K562 (cell line): ENCODE measurements around the gene ARL2. TPM values are rescaled to one million over a fixed set of nuclear protein-coding genes. Genes with fewer than 3 reads are reported as not detected.

Experiments used
- BHLHE40 ChIP-seq: IDR thresholded peaks from 2 replicates; pipeline ENCODE4 v1.6.1; 2011; ENCODE audit warnings: low read length, improper control_type of control experiment
- DPF2 ChIP-seq: fragments of 450-650 bp; IDR thresholded peaks from 2 replicates; pipeline ENCODE4 v1.6.1; 2016
- ETV6 ChIP-seq, 3 experiments: fragments of 150-350 bp in 1 of 3; sonication (generic) in 1 of 3; formaldehyde crosslinking in 1 of 3; IDR thresholded peaks; 2 replicates each; pipeline versions ENCODE4 v1.6.1 to v1.8.0; 2014 to 2022; ENCODE audit warnings: borderline replicate concordance in 2 of 3, low read depth in 2 of 3, antibody characterized with exemption in 1 of 3, low read length in 1 of 3, mild to moderate bottlenecking in 1 of 3, missing genetic modification reagents in 1 of 3
- GTF2F1 ChIP-seq: IDR thresholded peaks from 2 replicates; pipeline ENCODE4 v1.6.1; 2011; ENCODE audit warnings: low read depth, low read length, improper control_type of control experiment
- KDM5B ChIP-seq: fragments of 200-600 bp; sonication (generic); IDR thresholded peaks from 2 replicates; pipeline ENCODE4 v1.6.1; 2012; ENCODE audit warnings: low read depth, mild to moderate bottlenecking, moderate library complexity, low read length, control low read depth, inconsistent platforms; ENCODE audit not compliant: insufficient replicate concordance
- KLF16 ChIP-seq: IDR thresholded peaks from 2 replicates; pipeline ENCODE4 v1.6.1; 2016; ENCODE audit warnings: antibody characterized with exemption
- MCM2 ChIP-seq: fragments of 450-650 bp; IDR thresholded peaks from 2 replicates; pipeline ENCODE4 v1.6.1; 2017; ENCODE audit warnings: low read depth, mild to moderate bottlenecking
- MEF2A ChIP-seq: IDR thresholded peaks from 2 replicates; pipeline ENCODE4 v1.6.1; 2011; ENCODE audit warnings: low read depth, mild to moderate bottlenecking, low read length, moderate library complexity; ENCODE audit not compliant: control insufficient read depth
- MXI1 ChIP-seq: IDR thresholded peaks from 2 replicates; pipeline ENCODE4 v1.6.1; 2011; ENCODE audit warnings: low read depth, mild to moderate bottlenecking, improper control_type of control experiment, low read length
- NBN ChIP-seq: fragments of 450-650 bp; IDR thresholded peaks from 2 replicates; pipeline ENCODE4 v1.6.1; 2016; ENCODE audit warnings: low read depth, mild to moderate bottlenecking
- NCOR1 ChIP-seq: fragments of 450-650 bp; IDR thresholded peaks from 2 replicates; pipeline ENCODE4 v1.6.1; 2016; ENCODE audit warnings: mild to moderate bottlenecking, moderate library complexity
- NR2C2 ChIP-seq, 2 experiments: fragments of 200-800 bp in 1 of 2; sonication (Bioruptor generic) in 1 of 2; sonication (generic) in 1 of 2; formaldehyde crosslinking in 1 of 2; IDR thresholded peaks; 2 replicates each; pipeline versions ENCODE4 v1.6.1 to v1.8.0; 2016 to 2022; ENCODE audit warnings: mild to moderate bottlenecking in 1 of 2, missing compliant biosample characterization in 1 of 2, missing genetic modification characterization in 1 of 2, missing genetic modification reagents in 1 of 2
- PHB ChIP-seq: fragments of 250-450 bp; sonication (Bioruptor Pico); IDR thresholded peaks from 2 replicates; pipeline ENCODE4 v1.5.0; 2021
- SAP30 ChIP-seq: fragments of 200-600 bp; sonication (generic); IDR thresholded peaks from 2 replicates; pipeline ENCODE4 v1.6.1; 2012; ENCODE audit warnings: borderline replicate concordance, low read depth, mild to moderate bottlenecking, moderate library complexity, low read length, control low read depth, inconsistent platforms; ENCODE audit not compliant: insufficient read depth, poor library complexity, severe bottlenecking
- SMARCB1 ChIP-seq: IDR thresholded peaks from 2 replicates; pipeline ENCODE4 v1.6.1; 2011; ENCODE audit warnings: improper control_type of control experiment, low read depth; ENCODE audit not compliant: insufficient read length
- SMARCE1 ChIP-seq: fragments of 450-650 bp; IDR thresholded peaks from 2 replicates; pipeline ENCODE4 v1.7.1; 2016; ENCODE audit warnings: mild to moderate bottlenecking
- U2AF2 ChIP-seq: fragments of 200-400 bp; formaldehyde crosslinking; optimal IDR thresholded peaks from 2 replicates; pipeline ENCODE3; 2017; ENCODE audit warnings: low read depth, mild to moderate bottlenecking, low read length
- ZFP30 ChIP-seq: fragments of 250-450 bp; sonication (Bioruptor Pico); IDR thresholded peaks from 2 replicates; pipeline ENCODE4 v1.8.0; 2022; ENCODE audit warnings: moderate library complexity, mild to moderate bottlenecking, inconsistent platforms, borderline replicate concordance
- ZNF175 ChIP-seq: fragments of 200-800 bp; sonication (Bioruptor generic); IDR thresholded peaks from 2 replicates; pipeline ENCODE4 v1.6.1; 2016; ENCODE audit warnings: low read depth, mild to moderate bottlenecking, missing genetic modification characterization, missing compliant biosample characterization
- ZNF184 ChIP-seq: sonication (generic); formaldehyde crosslinking; IDR thresholded peaks from 2 replicates; pipeline ENCODE4 v1.5.0; 2020; ENCODE audit warnings: missing genetic modification reagents
- ZNF263 ChIP-seq: sonication (generic); formaldehyde crosslinking; IDR thresholded peaks from 2 replicates; pipeline ENCODE4 v1.8.0; 2022; ENCODE audit warnings: mild to moderate bottlenecking, missing genetic modification reagents, borderline replicate concordance
- ZNF77 ChIP-seq: fragments of 250-450 bp; sonication (Bioruptor Pico); IDR thresholded peaks from 2 replicates; pipeline ENCODE4 v1.5.0; 2020
- polyA plus RNA-seq, 8 experiments: library from polyadenylated mRNA; depleted of rRNA in 4 of 8; stranded (reverse) in 5 of 8; unstranded in 3 of 8; fragments of >200 nt; fragmentation: Nextera tagmentation in 2 of 8; fragmentation: Illumina TruSeq in 1 of 8; extraction: Ambion mirVana in 2 of 8; extraction: Trizol in 1 of 8; gene quantifications; 2 replicates each; pipeline versions ENCODE4 v1.2.1 to v1.2.3, GENCODE V29; 2011 to 2014; ENCODE audit warnings: inconsistent platforms in 1 of 8, missing spikeins in 1 of 8
- total RNA-seq, 7 experiments: library from RNA; depleted of rRNA in 6 of 7; stranded (reverse); fragments of >200 nt in 6 of 7; fragmentation: Illumina TruSeq in 2 of 7; extraction: Trizol in 2 of 7; gene quantifications; 2 replicates each; pipeline versions ENCODE4 v1.2.1 to v1.2.3, GENCODE V29; 2011 to 2021; ENCODE audit warnings: low replicate concordance in 1 of 7
- TF ChIP-seq, protein P1 (sequence below): fragments of 250-450 bp; sonication (Bioruptor Pico); IDR thresholded peaks from 2 replicates; pipeline ENCODE4 v1.5.0; 2021; ENCODE audit warnings: mild to moderate bottlenecking, moderate library complexity
- TF ChIP-seq, protein P2 (sequence below): fragments of 450-650 bp; IDR thresholded peaks from 2 replicates; pipeline ENCODE4 v1.6.1; 2016; ENCODE audit warnings: borderline replicate concordance

The ARL2 gene
- total and polyA plus RNA-seq, 9 of the 15 experiments (the other 6 are each of a cell fraction or from before 2014, with no cell fraction given) = 5.7 to 154 (median 92.2) TPM

DNA sequence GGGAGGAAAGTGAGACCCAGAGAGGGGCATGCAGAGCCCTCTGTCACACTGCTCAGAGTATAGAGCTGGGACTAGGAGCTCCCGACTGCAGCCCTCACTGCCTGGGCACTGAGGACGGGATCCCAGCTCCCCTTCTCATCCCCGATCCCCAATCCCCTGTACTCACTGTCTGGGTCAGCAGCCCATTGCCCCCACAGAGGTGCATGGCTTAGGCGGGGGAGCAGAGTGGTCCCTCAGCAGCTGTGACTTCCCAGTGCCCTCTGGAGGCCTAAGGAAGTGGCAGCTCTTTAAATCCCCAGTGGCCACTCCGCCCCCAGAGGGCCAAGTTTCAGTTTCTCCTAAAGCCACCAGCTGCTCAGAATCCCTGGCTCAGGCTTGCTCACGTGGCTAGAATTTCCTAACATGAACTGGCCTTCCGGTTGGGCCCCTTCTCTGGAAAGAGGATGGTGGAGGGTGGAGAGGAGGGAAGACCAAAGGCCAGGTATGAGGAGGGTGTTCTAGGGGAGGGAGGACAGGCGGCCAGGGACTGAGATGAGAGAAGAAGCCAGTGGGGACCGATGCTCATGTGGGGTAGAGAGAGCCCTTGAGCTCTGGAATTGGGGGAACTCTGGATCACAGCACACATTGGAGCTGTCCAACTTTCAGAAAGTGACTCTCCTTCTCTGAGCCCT is 17.1 kb upstream of the ARL2 start, which contains the start of gene BATF2 (continued):
- no peak for TF ChIP-seq U2AF2
- TF ChIP-seq KDM5B = peak; percentile 48
- no peak for TF ChIP-seq NCOR1
- TF ChIP-seq SMARCE1 = 0 out of 2 replicates have a peak, but pooled peaks have one; percentile 36
- TF ChIP-seq ZNF175 (CRISPR knock-in tag) = no peak
- TF ChIP-seq BHLHE40 = peak; percentile 89
- TF ChIP-seq MCM2 = no peak
- TF ChIP-seq SAP30 = peak; percentile 55
- peak; percentile 18; the same call in 1 of the 2 replicates for TF ChIP-seq NBN
- TF ChIP-seq ZNF184 (CRISPR knock-in tag) = no peak
- TF ChIP-seq MXI1 = peak; percentile 58; the same call in 1 of the 2 replicates
- TF ChIP-seq, protein P1, sequence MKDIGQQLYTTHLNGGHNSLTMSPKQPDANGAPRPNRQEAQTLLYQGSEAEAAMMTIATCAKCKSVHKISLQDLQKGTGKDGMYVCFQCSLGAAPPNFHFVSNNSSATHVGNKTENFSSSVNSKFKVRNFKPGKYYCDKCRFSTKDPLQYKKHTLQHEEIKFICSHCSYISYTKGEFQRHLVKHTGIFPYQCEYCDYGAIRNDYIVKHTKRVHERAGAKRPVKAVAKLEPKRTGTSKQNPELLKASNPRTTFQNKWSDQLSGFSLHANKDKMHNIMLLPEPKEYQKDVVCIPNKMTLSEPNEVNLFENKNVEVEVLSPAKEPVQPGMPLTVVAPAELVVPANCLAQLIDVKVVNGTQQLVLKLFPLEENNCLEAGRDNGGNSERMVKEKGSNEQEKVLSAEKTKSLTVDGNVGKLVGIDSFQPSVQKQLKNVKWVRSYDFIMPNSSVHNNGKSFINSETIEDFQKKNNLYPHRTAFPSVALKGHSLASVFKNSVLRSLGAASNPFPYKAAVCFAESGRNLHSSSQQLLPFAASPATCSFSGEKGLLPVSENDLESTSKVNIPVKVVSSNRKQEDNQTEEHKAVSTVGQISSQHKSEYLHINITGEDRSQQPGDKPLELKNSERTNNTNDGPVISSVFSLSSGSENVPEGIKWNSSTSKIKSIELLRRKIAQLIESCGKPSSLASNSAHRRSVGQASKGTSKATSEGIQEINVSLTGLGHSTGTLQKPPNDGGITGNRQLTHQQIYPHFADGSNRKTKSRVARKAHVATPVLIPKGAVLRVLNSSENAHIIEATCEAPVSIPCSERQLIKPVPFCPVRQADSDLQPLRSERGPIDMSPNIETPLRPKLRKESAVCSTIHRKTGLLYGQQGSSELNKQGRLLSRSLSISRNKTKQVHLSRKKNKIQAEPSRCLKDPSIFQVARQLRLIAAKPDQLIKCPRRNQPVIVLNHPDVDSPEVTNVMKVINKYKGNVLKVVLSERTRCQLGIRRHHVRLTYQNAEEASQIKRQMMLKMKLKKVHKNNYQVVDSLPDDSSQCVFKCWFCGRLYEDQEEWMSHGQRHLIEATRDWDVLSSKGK (CRISPR knock-in tag) = no peak
- no peak for TF ChIP-seq NR2C2 (CRISPR knock-in tag; IDR thresholded peaks at IDR 0.05)
- peak; percentile 73 for TF ChIP-seq NR2C2 (tag; IDR thresholded peaks at IDR 0.05)
- TF ChIP-seq PHB = no peak
- peak; percentile 39 for TF ChIP-seq DPF2
- no peak for TF ChIP-seq ZNF77
- 0 out of 2 replicates have a peak, but pooled peaks have one; percentile 27 for TF ChIP-seq KLF16
- TF ChIP-seq, protein P2, sequence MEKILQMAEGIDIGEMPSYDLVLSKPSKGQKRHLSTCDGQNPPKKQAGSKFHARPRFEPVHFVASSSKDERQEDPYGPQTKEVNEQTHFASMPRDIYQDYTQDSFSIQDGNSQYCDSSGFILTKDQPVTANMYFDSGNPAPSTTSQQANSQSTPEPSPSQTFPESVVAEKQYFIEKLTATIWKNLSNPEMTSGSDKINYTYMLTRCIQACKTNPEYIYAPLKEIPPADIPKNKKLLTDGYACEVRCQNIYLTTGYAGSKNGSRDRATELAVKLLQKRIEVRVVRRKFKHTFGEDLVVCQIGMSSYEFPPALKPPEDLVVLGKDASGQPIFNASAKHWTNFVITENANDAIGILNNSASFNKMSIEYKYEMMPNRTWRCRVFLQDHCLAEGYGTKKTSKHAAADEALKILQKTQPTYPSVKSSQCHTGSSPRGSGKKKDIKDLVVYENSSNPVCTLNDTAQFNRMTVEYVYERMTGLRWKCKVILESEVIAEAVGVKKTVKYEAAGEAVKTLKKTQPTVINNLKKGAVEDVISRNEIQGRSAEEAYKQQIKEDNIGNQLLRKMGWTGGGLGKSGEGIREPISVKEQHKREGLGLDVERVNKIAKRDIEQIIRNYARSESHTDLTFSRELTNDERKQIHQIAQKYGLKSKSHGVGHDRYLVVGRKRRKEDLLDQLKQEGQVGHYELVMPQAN = peak; percentile 92
- TF ChIP-seq ZNF263 (CRISPR knock-in tag) = peak; percentile 59; the same call in 1 of the 2 replicates
- no peak for TF ChIP-seq MEF2A
- TF ChIP-seq ZFP30 = no peak
- TF ChIP-seq GTF2F1 = no peak
- TF ChIP-seq ETV6 (IDR thresholded peaks at IDR 0.05; ENCODE audit: borderline replicate concordance in 1 of 2, low read depth in 2 of 2, low read length in 1 of 2) = no peak
- no peak for TF ChIP-seq ETV6 (CRISPR knock-in tag; IDR thresholded peaks at IDR 0.05; ENCODE audit: borderline replicate concordance)
- TF ChIP-seq SMARCB1 = no peak
